OCI-LY1 (cell line): Measurements from ENCODE around the gene MYOF.

Experiments used
- EZH2 ChIP-seq: fragments of 200-600 bp; sonication (generic), shearing (Covaris generic); IDR thresholded peaks from 2 replicates; pipeline ENCODE4 v1.8.0; 2017; ENCODE audit warnings: borderline replicate concordance, mixed run types, mild to moderate bottlenecking, antibody characterized with exemption, low read length, moderate library complexity, mixed read lengths
- TF ChIP-seq, protein P1 (sequence below): fragments of 200-600 bp; sonication (generic), shearing (Covaris generic); IDR thresholded peaks from 2 replicates; pipeline ENCODE4 v1.5.1; 2017; ENCODE audit warnings: mild to moderate bottlenecking, antibody characterized with exemption, low read length, moderate library complexity, mixed read lengths

DNA sequence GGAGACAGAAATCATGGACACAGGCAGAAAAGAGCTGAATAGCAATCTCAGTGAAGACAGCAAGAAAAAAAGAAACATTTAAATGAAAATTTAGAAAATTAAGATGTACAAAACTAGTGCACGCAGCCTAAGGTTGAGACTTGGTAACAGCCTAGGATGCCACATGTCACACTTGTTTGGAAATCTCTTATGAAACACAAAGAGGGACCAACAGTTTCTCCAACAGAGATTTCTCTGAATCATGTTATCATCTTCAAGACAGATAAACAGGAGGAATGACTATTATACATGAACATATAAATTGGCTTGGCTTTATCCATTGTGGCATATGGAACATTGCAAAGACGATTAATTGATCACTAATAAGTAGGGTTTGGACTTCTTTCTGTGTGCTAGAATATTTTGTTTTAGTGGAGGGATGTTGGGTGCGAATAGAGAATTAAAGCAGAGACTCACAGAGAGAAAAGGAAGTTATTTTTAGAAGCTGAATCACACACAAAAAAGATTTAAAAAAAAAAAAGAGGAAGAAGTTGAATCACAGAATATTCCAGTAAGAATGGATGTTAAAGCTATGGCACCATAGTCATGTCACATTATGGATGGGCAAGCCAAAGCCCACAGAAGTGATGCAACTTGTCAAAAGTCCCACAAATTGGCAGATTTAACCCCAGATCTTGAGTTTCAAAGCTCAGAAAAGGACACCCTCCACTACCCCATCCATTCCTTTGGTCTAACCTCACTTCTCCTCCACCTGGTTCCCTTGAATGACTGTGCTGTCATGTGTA, 91.6 kb downstream of the MYOF start:
- TF ChIP-seq, protein P1, sequence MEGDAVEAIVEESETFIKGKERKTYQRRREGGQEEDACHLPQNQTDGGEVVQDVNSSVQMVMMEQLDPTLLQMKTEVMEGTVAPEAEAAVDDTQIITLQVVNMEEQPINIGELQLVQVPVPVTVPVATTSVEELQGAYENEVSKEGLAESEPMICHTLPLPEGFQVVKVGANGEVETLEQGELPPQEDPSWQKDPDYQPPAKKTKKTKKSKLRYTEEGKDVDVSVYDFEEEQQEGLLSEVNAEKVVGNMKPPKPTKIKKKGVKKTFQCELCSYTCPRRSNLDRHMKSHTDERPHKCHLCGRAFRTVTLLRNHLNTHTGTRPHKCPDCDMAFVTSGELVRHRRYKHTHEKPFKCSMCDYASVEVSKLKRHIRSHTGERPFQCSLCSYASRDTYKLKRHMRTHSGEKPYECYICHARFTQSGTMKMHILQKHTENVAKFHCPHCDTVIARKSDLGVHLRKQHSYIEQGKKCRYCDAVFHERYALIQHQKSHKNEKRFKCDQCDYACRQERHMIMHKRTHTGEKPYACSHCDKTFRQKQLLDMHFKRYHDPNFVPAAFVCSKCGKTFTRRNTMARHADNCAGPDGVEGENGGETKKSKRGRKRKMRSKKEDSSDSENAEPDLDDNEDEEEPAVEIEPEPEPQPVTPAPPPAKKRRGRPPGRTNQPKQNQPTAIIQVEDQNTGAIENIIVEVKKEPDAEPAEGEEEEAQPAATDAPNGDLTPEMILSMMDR: no peak
- TF ChIP-seq EZH2: no peak
